Natural killer cell (primary cell): ENCODE measurements around the gene NR2F1-AS1. TPM values are rescaled to one million over a fixed set of nuclear protein-coding genes. Genes with fewer than 3 reads are reported as not detected.

Experiments used
- ATAC-seq, 3 donors: fragments of 150-1000 bp in 2 of 3; fragments of 200-7000 bp in 1 of 3; cut with Tn5 transposase; 1 replicate in 1 of 3; 2 replicates in 2 of 3; pipeline ENCODE4 v1.10.0; 2021; ENCODE audit warnings: mild to moderate bottlenecking in 2 of 3, moderate library complexity in 2 of 3
- DNase-seq, 2 donors: peaks; one replicate each; pipeline versions ENCODE4 v3.0.0 to v3.0.0-alpha.2; 2013 to 2021; ENCODE audit warnings: mixed read lengths in 1 of 2
- H3K27ac ChIP-seq: one replicate; pipeline ENCODE4 v1.5.1; 2013; ENCODE audit warnings: mild to moderate bottlenecking, low read length
- H3K27me3 ChIP-seq: one replicate; pipeline ENCODE4 v1.6.1; 2013; ENCODE audit warnings: low read length; ENCODE audit not compliant: control insufficient read depth, insufficient read depth
- H3K36me3 ChIP-seq: one replicate; pipeline ENCODE4 v1.6.1; 2013; ENCODE audit warnings: low read length; ENCODE audit not compliant: control insufficient read depth, insufficient read depth
- H3K4me1 ChIP-seq: one replicate; pipeline ENCODE4 v1.6.1; 2013; ENCODE audit warnings: low read length; ENCODE audit not compliant: control insufficient read depth, insufficient read depth
- H3K4me3 ChIP-seq: one replicate; pipeline ENCODE4 v1.5.1; 2013; ENCODE audit warnings: low read length
- H3K9me3 ChIP-seq: one replicate; pipeline ENCODE4 v1.6.1; 2013; ENCODE audit warnings: low read length; ENCODE audit not compliant: control insufficient read depth, insufficient read depth
- H3K27ac Mint-ChIP-seq, 2 donors: one replicate each; pipeline ENCODE4 v1.8.0; 2022; ENCODE audit warnings: mild to moderate bottlenecking in 2 of 2, mixed read lengths in 2 of 2, moderate library complexity in 1 of 2
- H3K27me3 Mint-ChIP-seq, 2 donors: one replicate each; pipeline ENCODE4 v1.8.0; 2022; ENCODE audit warnings: low read depth in 2 of 2, mixed read lengths in 2 of 2
- H3K36me3 Mint-ChIP-seq: one replicate; pipeline ENCODE4 v1.8.0; 2022; ENCODE audit warnings: mixed read lengths
- H3K4me1 Mint-ChIP-seq, 2 donors: one replicate each; pipeline ENCODE4 v1.8.0; 2022; ENCODE audit warnings: mixed read lengths in 2 of 2
- H3K4me3 Mint-ChIP-seq: one replicate; pipeline ENCODE4 v1.8.0; 2022; ENCODE audit warnings: mild to moderate bottlenecking, moderate library complexity, mixed read lengths
- H3K9me3 Mint-ChIP-seq, 2 donors: one replicate each; pipeline ENCODE4 v1.8.0; 2022; ENCODE audit warnings: mixed read lengths in 2 of 2
- CTCF ChIP-seq: fragments of 200-600 bp; IDR thresholded peaks from one replicate; pipeline ENCODE4 v1.8.0; 2022; ENCODE audit warnings: antibody characterized with exemption
- WGBS: methylation state at CpG from one replicate; pipeline ENCODE4 v1.1.7; 2013; ENCODE audit warnings: missing lambda C conversion rate; ENCODE audit not compliant: insufficient coverage; 5-methylcytosine and 5-hydroxymethylcytosine counted together
- intact Hi-C: fragments of 100-400 bp; cut with micrococcal nuclease; formaldehyde crosslinking; loops from one replicate; pipeline ENCODE4 v1.14.2; 2022
- total RNA-seq, 4 donors: library from RNA; stranded (reverse); fragments of 120-200 nt in 1 of 4; gene quantifications; one replicate each; pipeline versions ENCODE4 v1.2.3 to v1.2.4, GENCODE V29; 2013 to 2022

The NR2F1-AS1 gene
- total RNA-seq, 3 donors from 2014 or later (not counting 1 experiment from before 2014, with no cell fraction given): not detected

- H3K27me3 Mint-ChIP-seq: peaks cover 80 to 82% of the 10 kb centered on the region in 2 donors
- H3K27me3 ChIP-seq: peaks cover 90% of the 10 kb centered on the region
- 18% methylated on average over 3 of the region's 4 CpGs for WGBS
- no peak for DNase-seq
- no peak overlapping the region for H3K4me3 ChIP-seq
- H3K36me3 ChIP-seq: no peaks in the 10 kb centered on the region
- no peaks in the 10 kb centered on the region for H3K9me3 ChIP-seq
- H3K4me1 Mint-ChIP-seq: peaks cover 15 to 21% of the 10 kb centered on the region in 2 donors
- H3K36me3 Mint-ChIP-seq: peaks cover 15% of the 10 kb centered on the region
- H3K27ac ChIP-seq: no peak overlapping the region
- no peak for ATAC-seq
- no peak for TF ChIP-seq CTCF
- no peak overlapping the region for H3K4me3 Mint-ChIP-seq
- intact Hi-C loops: loop anchor here (1.0 to 10.0 kb wide), 2 partner anchors 192 to 306 kb away; no protein-coding TSS in a partner anchor
- no peak overlapping the region for H3K27ac Mint-ChIP-seq
- peaks cover 5% of the 10 kb centered on the region for H3K4me1 ChIP-seq
- no peaks in the 10 kb centered on the region for H3K9me3 Mint-ChIP-seq
These were observed 27.8 kb upstream of the NR2F1-AS1 start for GRCh38 chr5:93608855-93609254.

- Mint-ChIP-seq H3K27ac (no peak overlapping the region), H3K27me3 (peaks cover 70 to 83% of the 10 kb centered on the region in 2 donors), H3K4me1 (peaks cover 12 to 26% of the 10 kb centered on the region in 2 donors), H3K4me3 (no peak overlapping the region), H3K36me3 (peaks cover 15% of the 10 kb centered on the region), H3K9me3 (no peaks in the 10 kb centered on the region)
- H3K27me3 ChIP-seq: peaks cover 88% of the 10 kb centered on the region
- peak in 1 of 2 donors; percentile 73 for DNase-seq
- H3K4me1 ChIP-seq: peaks cover 7% of the 10 kb centered on the region
- no peaks in the 10 kb centered on the region for H3K36me3 ChIP-seq
- H3K27ac ChIP-seq: no peak overlapping the region
- WGBS: 11% methylated on average over 17 of the region's 19 CpGs
- no peaks in the 10 kb centered on the region for H3K9me3 ChIP-seq
- ATAC-seq: peak; percentile 75 to 80 (median 76)
- intact Hi-C loops: loop anchor here (1.0 to 10.0 kb wide), 3 partner anchors 27 to 307 kb away; partner anchors contain the start of gene NR2F1-AS1
- no peak overlapping the region for H3K4me3 ChIP-seq
- peak; percentile 43 for TF ChIP-seq CTCF
These were observed 26.6 kb upstream of the NR2F1-AS1 start for GRCh38 chr5:93607367-93608258.

GRCh38 chr5:93606382-93606752 is 25.3 kb upstream of the NR2F1-AS1 start:
- no peak overlapping the region for H3K27ac ChIP-seq
- no peaks in the 10 kb centered on the region for H3K36me3 ChIP-seq
- H3K4me1 Mint-ChIP-seq: peaks cover 5 to 16% of the 10 kb centered on the region in 2 donors
- H3K27me3 ChIP-seq: peaks cover 88% of the 10 kb centered on the region
- H3K27ac Mint-ChIP-seq: no peak overlapping the region
- no peaks in the 10 kb centered on the region for H3K9me3 ChIP-seq
- intact Hi-C loops: loop anchor here (2.0 to 10.0 kb wide), 2 partner anchors 26 to 308 kb away; partner anchors contain the start of gene NR2F1-AS1
- no peak overlapping the region for H3K4me3 Mint-ChIP-seq
- peaks cover 58 to 80% of the 10 kb centered on the region in 2 donors for H3K27me3 Mint-ChIP-seq
- ATAC-seq: no peak
- peaks cover 15% of the 10 kb centered on the region for H3K36me3 Mint-ChIP-seq
- no peak overlapping the region for H3K4me3 ChIP-seq
- H3K9me3 Mint-ChIP-seq: no peaks in the 10 kb centered on the region
- peaks cover 7% of the 10 kb centered on the region for H3K4me1 ChIP-seq
- no peak for DNase-seq
- TF ChIP-seq CTCF: no peak
